ENCODE measurements around the gene APPBP2.

DNA sequence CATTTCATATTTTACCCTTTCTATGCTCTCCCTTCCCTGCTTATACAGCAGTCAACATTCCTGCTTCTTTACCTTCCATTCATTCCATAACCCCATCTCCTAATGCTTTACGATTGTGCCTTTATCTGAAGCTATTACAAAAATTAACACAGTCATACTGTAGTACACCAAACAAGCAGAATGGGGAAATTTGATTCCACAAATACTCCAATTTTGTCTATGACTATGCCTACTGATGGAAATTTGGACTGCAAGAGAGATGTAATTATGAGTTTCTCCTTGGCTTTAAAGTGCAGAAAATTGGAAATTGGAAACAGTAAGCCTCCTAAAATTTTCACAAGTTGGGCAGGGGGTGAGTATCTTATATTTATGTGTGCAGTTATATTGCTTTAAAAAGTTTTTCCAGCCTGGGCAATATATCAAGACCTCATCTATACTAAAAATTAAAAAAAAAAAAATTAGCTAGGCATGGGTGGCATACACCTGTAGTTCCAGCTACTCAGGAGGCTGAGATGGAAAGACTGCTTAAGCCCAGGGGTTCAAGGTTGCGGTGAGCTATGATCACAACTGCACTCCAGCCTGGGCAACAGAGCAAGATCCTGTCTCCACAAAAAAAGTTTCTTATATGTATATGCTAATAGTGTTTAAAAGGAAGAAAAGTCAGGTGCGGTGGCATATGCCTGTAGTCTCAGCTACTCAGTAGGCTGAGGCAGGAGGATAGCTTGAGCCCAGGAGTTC lies 3.0 kb downstream of the APPBP2 start:
- TF ChIP-seq, protein P1, sequence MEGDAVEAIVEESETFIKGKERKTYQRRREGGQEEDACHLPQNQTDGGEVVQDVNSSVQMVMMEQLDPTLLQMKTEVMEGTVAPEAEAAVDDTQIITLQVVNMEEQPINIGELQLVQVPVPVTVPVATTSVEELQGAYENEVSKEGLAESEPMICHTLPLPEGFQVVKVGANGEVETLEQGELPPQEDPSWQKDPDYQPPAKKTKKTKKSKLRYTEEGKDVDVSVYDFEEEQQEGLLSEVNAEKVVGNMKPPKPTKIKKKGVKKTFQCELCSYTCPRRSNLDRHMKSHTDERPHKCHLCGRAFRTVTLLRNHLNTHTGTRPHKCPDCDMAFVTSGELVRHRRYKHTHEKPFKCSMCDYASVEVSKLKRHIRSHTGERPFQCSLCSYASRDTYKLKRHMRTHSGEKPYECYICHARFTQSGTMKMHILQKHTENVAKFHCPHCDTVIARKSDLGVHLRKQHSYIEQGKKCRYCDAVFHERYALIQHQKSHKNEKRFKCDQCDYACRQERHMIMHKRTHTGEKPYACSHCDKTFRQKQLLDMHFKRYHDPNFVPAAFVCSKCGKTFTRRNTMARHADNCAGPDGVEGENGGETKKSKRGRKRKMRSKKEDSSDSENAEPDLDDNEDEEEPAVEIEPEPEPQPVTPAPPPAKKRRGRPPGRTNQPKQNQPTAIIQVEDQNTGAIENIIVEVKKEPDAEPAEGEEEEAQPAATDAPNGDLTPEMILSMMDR (conservative IDR thresholded peaks at IDR 0.05): no peak
- TF ChIP-seq EZH2 (IDR thresholded peaks at IDR 0.05; ENCODE audit: low read depth): no peak

Measured in PC-9 (cell line).